ENCODE results near the gene PRAMEF25. TPM values are rescaled to one million over a fixed set of nuclear protein-coding genes. Genes with fewer than 3 reads are reported as not detected.
"Not testable (repeated sequence)": the region's sequence is repeated elsewhere in the genome, so short reads cannot be mapped to it uniquely, and the experiment has no call there.

Gene PRAMEF25
- not detected for total RNA-seq

GRCh38 chr1:13070474-13070873, at the start of gene PRAMEF25:
PRAMEF25 (plus strand) TSS chr1:13070774; CDS start chr1:13073694, 2,920 bp downstream.
- not testable (repeated sequence) for FAIRE-seq

DNA sequence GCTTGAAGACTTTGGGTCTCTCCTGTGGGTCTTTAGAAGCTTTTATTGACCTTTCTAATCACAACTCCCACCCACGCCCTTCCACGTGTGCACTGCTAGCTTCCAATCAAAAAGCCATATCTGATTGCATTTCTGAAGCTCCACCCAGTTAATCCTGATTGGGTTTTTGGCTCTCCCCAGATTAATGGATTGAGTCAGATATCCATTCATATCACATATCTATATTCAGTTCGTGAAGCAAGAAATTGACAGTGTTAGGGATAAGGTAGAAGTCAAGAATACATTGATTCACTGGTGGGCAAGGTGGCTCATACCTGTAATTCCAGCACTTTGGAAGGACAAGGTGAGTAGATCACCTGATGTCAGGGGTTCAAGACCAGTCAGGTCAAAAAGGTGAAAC, 14.1 kb upstream of the PRAMEF25 start, which contains the start of gene PRAMEF27:
Gene PRAMEF27, minus strand, starts transcription at position 101 of the 400 bp plus-strand sequence. CDS start 2,916 bp downstream, outside the sequence.
- DNase-seq (ENCODE audit: low spot score in 2 of 2); FAIRE-seq: not testable (repeated sequence)

More at GRCh38 chr1:13070474-13070873, at the start of gene PRAMEF25:
- DNase-seq (ENCODE audit: low spot score in 2 of 2): not testable (repeated sequence)

- not testable (repeated sequence) for FAIRE-seq; DNase-seq (ENCODE audit: low spot score in 2 of 2)
Measured at GRCh38 chr1:13116754-13117153, 46.2 kb downstream of the PRAMEF25 start, which contains the start of gene HNRNPCL2. HNRNPCL2 (minus strand) TSS chr1:13116854; CDS start chr1:13116400, 454 bp downstream.

Other genes starting within 250 kb of the PRAMEF25 start
- gene PRAMEF11, start 239.4 kb upstream of the PRAMEF25 start, total RNA-seq: not detected
- gene HNRNPCL1, start 222.1 kb upstream of the PRAMEF25 start, total RNA-seq: not detected
- gene PRAMEF2, start 213.7 kb upstream of the PRAMEF25 start, total RNA-seq: not detected
- gene PRAMEF4, start 184.6 kb upstream of the PRAMEF25 start, total RNA-seq: not detected
- not detected for gene PRAMEF10, start 172.5 kb upstream of the PRAMEF25 start, total RNA-seq
- not detected for gene PRAMEF7, start 154.2 kb upstream of the PRAMEF25 start, total RNA-seq
- gene PRAMEF6, start 123.2 kb upstream of the PRAMEF25 start, total RNA-seq: not detected
- not detected for gene PRAMEF27, start 14.2 kb upstream of the PRAMEF25 start, total RNA-seq
- not detected for gene HNRNPCL3, start 10.0 kb upstream of the PRAMEF25 start, total RNA-seq
- gene HNRNPCL2, start 46.1 kb downstream of the PRAMEF25 start, total RNA-seq: not detected
- gene PRAMEF26, start 85.2 kb downstream of the PRAMEF25 start, total RNA-seq: not detected
- not detected for gene HNRNPCL4, start 94.9 kb downstream of the PRAMEF25 start, total RNA-seq
- not detected for gene PRAMEF9, start 101.1 kb downstream of the PRAMEF25 start, total RNA-seq
- not detected for gene PRAMEF13, start 130.6 kb downstream of the PRAMEF25 start, total RNA-seq
- not detected for gene PRAMEF18, start 155.4 kb downstream of the PRAMEF25 start, total RNA-seq
- not detected for gene PRAMEF5, start 183.4 kb downstream of the PRAMEF25 start, total RNA-seq
- gene PRAMEF8, start 214.4 kb downstream of the PRAMEF25 start, total RNA-seq: not detected
- not detected for gene PRAMEF33, start 232.8 kb downstream of the PRAMEF25 start, total RNA-seq
- gene PRAMEF15, start 244.8 kb downstream of the PRAMEF25 start, total RNA-seq: not detected